Measurements from ENCODE around the gene CARF.

DNA sequence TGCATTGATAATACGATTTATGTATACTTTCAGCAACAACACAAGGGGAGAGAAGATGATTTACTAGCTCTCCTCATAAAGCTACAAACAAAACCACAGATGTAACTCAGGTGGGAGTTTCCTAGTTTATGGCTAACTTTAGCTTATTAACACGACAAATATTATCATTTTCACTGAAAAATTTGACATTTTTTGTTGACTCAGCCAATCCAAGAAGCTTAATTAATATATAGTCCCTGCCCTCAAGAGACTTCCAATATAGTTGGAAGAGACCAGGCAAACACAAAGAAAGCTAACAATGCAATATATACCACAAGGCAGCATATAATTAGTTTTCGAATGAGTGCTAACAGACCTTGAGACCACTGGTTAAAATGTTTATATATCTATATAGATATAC lies 1.4 kb upstream of the CARF start:
- TF ChIP-seq EP300 (IDR thresholded peaks at IDR 0.05; ENCODE audit: borderline replicate concordance): no peak
- TF ChIP-seq CREB1 (IDR thresholded peaks at IDR 0.05; ENCODE audit: low read depth): no peak
- TF ChIP-seq CEBPB (IDR thresholded peaks at IDR 0.05): no peak
- TF ChIP-seq EGR1 (IDR thresholded peaks at IDR 0.05): no peak
- TF ChIP-seq, protein P1, sequence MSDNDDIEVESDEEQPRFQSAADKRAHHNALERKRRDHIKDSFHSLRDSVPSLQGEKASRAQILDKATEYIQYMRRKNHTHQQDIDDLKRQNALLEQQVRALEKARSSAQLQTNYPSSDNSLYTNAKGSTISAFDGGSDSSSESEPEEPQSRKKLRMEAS (IDR thresholded peaks at IDR 0.05): no peak
- TF ChIP-seq YY1 (IDR thresholded peaks at IDR 0.05; ENCODE audit: low read depth): no peak
- no peak for TF ChIP-seq TAF1 (IDR thresholded peaks at IDR 0.05; ENCODE audit: low read depth)
- no peak for TF ChIP-seq RAD21 (IDR thresholded peaks at IDR 0.05; ENCODE audit: low read depth)
- TF ChIP-seq FOXM1 (IDR thresholded peaks at IDR 0.05; ENCODE audit: borderline replicate concordance, low read depth): no peak
- TF ChIP-seq, protein P2, sequence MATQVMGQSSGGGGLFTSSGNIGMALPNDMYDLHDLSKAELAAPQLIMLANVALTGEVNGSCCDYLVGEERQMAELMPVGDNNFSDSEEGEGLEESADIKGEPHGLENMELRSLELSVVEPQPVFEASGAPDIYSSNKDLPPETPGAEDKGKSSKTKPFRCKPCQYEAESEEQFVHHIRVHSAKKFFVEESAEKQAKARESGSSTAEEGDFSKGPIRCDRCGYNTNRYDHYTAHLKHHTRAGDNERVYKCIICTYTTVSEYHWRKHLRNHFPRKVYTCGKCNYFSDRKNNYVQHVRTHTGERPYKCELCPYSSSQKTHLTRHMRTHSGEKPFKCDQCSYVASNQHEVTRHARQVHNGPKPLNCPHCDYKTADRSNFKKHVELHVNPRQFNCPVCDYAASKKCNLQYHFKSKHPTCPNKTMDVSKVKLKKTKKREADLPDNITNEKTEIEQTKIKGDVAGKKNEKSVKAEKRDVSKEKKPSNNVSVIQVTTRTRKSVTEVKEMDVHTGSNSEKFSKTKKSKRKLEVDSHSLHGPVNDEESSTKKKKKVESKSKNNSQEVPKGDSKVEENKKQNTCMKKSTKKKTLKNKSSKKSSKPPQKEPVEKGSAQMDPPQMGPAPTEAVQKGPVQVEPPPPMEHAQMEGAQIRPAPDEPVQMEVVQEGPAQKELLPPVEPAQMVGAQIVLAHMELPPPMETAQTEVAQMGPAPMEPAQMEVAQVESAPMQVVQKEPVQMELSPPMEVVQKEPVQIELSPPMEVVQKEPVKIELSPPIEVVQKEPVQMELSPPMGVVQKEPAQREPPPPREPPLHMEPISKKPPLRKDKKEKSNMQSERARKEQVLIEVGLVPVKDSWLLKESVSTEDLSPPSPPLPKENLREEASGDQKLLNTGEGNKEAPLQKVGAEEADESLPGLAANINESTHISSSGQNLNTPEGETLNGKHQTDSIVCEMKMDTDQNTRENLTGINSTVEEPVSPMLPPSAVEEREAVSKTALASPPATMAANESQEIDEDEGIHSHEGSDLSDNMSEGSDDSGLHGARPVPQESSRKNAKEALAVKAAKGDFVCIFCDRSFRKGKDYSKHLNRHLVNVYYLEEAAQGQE (IDR thresholded peaks at IDR 0.05; ENCODE audit: low read depth): no peak
- TF ChIP-seq NFIC (IDR thresholded peaks at IDR 0.05): no peak
- TF ChIP-seq ZBTB7A (IDR thresholded peaks at IDR 0.05; ENCODE audit: low read depth): no peak
